GM23248 (cell line): ENCODE results near the gene DNAJA4. TPM values are rescaled to one million over a fixed set of nuclear protein-coding genes. Genes with fewer than 3 reads are reported as not detected.

Source experiments
- DNase-seq: peaks from one replicate; pipeline ENCODE4 v3.0.0-alpha.2; 2015
- H2AFZ ChIP-seq: fragments of 200-600 bp; sonication (generic); 2 replicates; pipeline ENCODE4 v1.6.1; 2016; ENCODE audit warnings: antibody characterized with exemption
- H3F3A ChIP-seq: fragments of 200-600 bp; sonication (generic); 2 replicates; pipeline ENCODE4 v1.6.1; 2016; ENCODE audit warnings: mild to moderate bottlenecking, antibody characterized with exemption, mixed run types; ENCODE audit not compliant: insufficient read depth
- H3K27ac ChIP-seq: fragments of 200-600 bp; sonication (generic); 2 replicates; pipeline ENCODE4 v1.5.1; 2016; ENCODE audit warnings: mild to moderate bottlenecking
- H3K27me3 ChIP-seq: fragments of 200-600 bp; sonication (generic); replicated peaks from 2 replicates; pipeline ENCODE4 v1.6.1; 2016; ENCODE audit warnings: mild to moderate bottlenecking; ENCODE audit not compliant: insufficient read depth
- H3K36me3 ChIP-seq: fragments of 200-600 bp; sonication (generic); 2 replicates; pipeline ENCODE4 v1.6.1; 2016; ENCODE audit warnings: low read depth, mild to moderate bottlenecking
- H3K4me1 ChIP-seq: fragments of 200-600 bp; sonication (generic); 2 replicates; pipeline ENCODE4 v1.6.1; 2016; ENCODE audit warnings: mild to moderate bottlenecking; ENCODE audit not compliant: insufficient read depth
- H3K4me2 ChIP-seq: fragments of 200-600 bp; sonication (generic); one replicate; pipeline ENCODE4 v1.6.1; 2016; ENCODE audit warnings: mild to moderate bottlenecking; ENCODE audit not compliant: unreplicated experiment
- H3K4me3 ChIP-seq: fragments of 200-600 bp; sonication (generic); 2 replicates; pipeline ENCODE4 v1.5.1; 2016; ENCODE audit warnings: mild to moderate bottlenecking
- H3K79me2 ChIP-seq: fragments of 200-600 bp; sonication (generic); 2 replicates; pipeline ENCODE4 v1.6.1; 2016; ENCODE audit warnings: mild to moderate bottlenecking; ENCODE audit not compliant: insufficient read depth
- H3K9ac ChIP-seq: fragments of 200-600 bp; sonication (generic); 2 replicates; pipeline ENCODE4 v1.6.1; 2016; ENCODE audit warnings: mild to moderate bottlenecking
- H3K9me2 ChIP-seq: fragments of 200-600 bp; sonication (generic); 2 replicates; pipeline ENCODE4 v1.6.1; 2016; ENCODE audit warnings: mixed run types, mild to moderate bottlenecking, moderate library complexity; ENCODE audit not compliant: insufficient read depth
- H3K9me3 ChIP-seq: fragments of 200-600 bp; sonication (generic); one replicate; pipeline ENCODE4 v1.6.1; 2017; ENCODE audit warnings: low read depth
- H4K20me1 ChIP-seq: fragments of 200-600 bp; sonication (generic); 2 replicates; pipeline ENCODE4 v1.6.0; 2016; ENCODE audit not compliant: insufficient read depth
- EZH2 ChIP-seq: fragments of 200-600 bp; sonication (generic); IDR thresholded peaks from 2 replicates; pipeline ENCODE4 v1.6.1; 2018; ENCODE audit warnings: antibody characterized with exemption, mild to moderate bottlenecking; ENCODE audit not compliant: insufficient read depth, poor library complexity, severe bottlenecking
- EZH2phosphoT487 ChIP-seq: fragments of 200-600 bp; sonication (generic); IDR thresholded peaks from 2 replicates; pipeline ENCODE4 v1.6.1; 2018; ENCODE audit warnings: antibody characterized with exemption, moderate library complexity, mild to moderate bottlenecking, low read depth; ENCODE audit not compliant: insufficient read depth
- WGBS, 2 experiments: methylation state at CpG; one replicate each; pipeline ENCODE4 v1.1.6; 2015 to 2017; ENCODE audit warnings: low lambda C conversion rate in 2 of 2, low coverage in 1 of 2; ENCODE audit errors: missing lambda C conversion rate in 2 of 2; 5-methylcytosine and 5-hydroxymethylcytosine counted together
- in situ Hi-C: fragments of 300-500 bp; cut with MboI; formaldehyde crosslinking; loops from 2 replicates; pipeline ENCODE4 v1.15.0; 2020
- polyA plus RNA-seq: library from polyadenylated mRNA; unstranded; fragments of >200 nt; fragmentation: Nextera tagmentation; extraction: Ambion mirVana; gene quantifications from 2 replicates; pipeline ENCODE4 v1.2.1, GENCODE V29; 2016
- total RNA-seq: library from RNA; depleted of rRNA; stranded (reverse); fragments of >200 nt; shearing (Covaris generic); gene quantifications from 2 replicates; pipeline ENCODE4 v1.2.3, GENCODE V29; 2014

Gene DNAJA4
- total and polyA plus RNA-seq, 2 experiments from 2014 or later = 0.43 to 1.4 TPM

- Histone ChIP-seq H2AFZ (peak overlapping the region; percentile 25; the same call in 1 of the 2 replicates), H3K9me2 (no peaks in the 10 kb centered on the region), H3K9me3 (no peaks in the 10 kb centered on the region), H3K9ac (no peak overlapping the region), H3K27ac (no peak overlapping the region), H3K4me3 (no peak overlapping the region), H3F3A (no peaks in the 10 kb centered on the region), H3K4me1 (0 out of 2 replicates have a peak, but pooled peaks cover 4% of the 10 kb centered on the region), H4K20me1 (no peaks in the 10 kb centered on the region), H3K27me3 (no peaks in the 10 kb centered on the region), H3K79me2 (no peaks in the 10 kb centered on the region), H3K36me3 (no peaks in the 10 kb centered on the region), H3K4me2 (no peak overlapping the region)
- TF ChIP-seq EZH2 = no peak
- no peak for TF ChIP-seq EZH2phosphoT487
- WGBS, 2 experiments = 25 to 29% methylated on average over 4 of the region's 4 CpGs
- DNase-seq = peak; percentile 37
- in situ Hi-C loops = no loop called here
Measured at GRCh38 chr15:78223396-78224022, 40.9 kb upstream of the DNAJA4 start.

- peak; percentile 33 for DNase-seq
- Histone ChIP-seq H3K36me3 (no peaks in the 10 kb centered on the region), H3K4me1 (0 out of 2 replicates have a peak, but pooled peaks cover 4% of the 10 kb centered on the region), H3K27me3 (no peaks in the 10 kb centered on the region), H3K9me3 (no peaks in the 10 kb centered on the region), H3K9me2 (no peaks in the 10 kb centered on the region), H4K20me1 (no peaks in the 10 kb centered on the region), H2AFZ (peak overlapping the region; percentile 25; the same call in 1 of the 2 replicates), H3K4me2 (no peak overlapping the region), H3K79me2 (no peaks in the 10 kb centered on the region), H3K4me3 (no peak overlapping the region), H3K9ac (no peak overlapping the region), H3K27ac (no peak overlapping the region), H3F3A (no peaks in the 10 kb centered on the region)
- TF ChIP-seq EZH2 (no peak), EZH2phosphoT487 (no peak)
- in situ Hi-C loops = no loop called here
- 11 to 23% methylated on average over 2 of the region's 2 CpGs for WGBS, 2 experiments
Measured at GRCh38 chr15:78224023-78224411, 40.3 kb upstream of the DNAJA4 start.

GRCh38 chr15:78225783-78226541 lies 38.4 kb upstream of the DNAJA4 start:
- Histone ChIP-seq H4K20me1 (no peaks in the 10 kb centered on the region), H3K9me3 (no peaks in the 10 kb centered on the region), H3K4me1 (0 out of 2 replicates have a peak, but pooled peaks cover 4% of the 10 kb centered on the region), H3K9me2 (no peaks in the 10 kb centered on the region), H3K27ac (no peak overlapping the region), H3K27me3 (no peaks in the 10 kb centered on the region), H3K4me3 (no peak overlapping the region), H3F3A (no peaks in the 10 kb centered on the region), H3K36me3 (no peaks in the 10 kb centered on the region), H3K9ac (no peak overlapping the region), H2AFZ (no peak overlapping the region), H3K79me2 (no peaks in the 10 kb centered on the region), H3K4me2 (no peak overlapping the region)
- in situ Hi-C loops = no loop called here
- DNase-seq = peak; percentile 40
- TF ChIP-seq EZH2phosphoT487 (no peak), EZH2 (no peak)
- 48 to 53% methylated on average over 3 of the region's 3 CpGs for WGBS, 2 experiments

GRCh38 chr15:78228356-78228996 lies 35.9 kb upstream of the DNAJA4 start:
- no peak for TF ChIP-seq EZH2phosphoT487
- no peak for TF ChIP-seq EZH2
- DNase-seq = no peak
- no peak overlapping the region for H3K9ac ChIP-seq
- H3K27ac ChIP-seq = no peak overlapping the region
- no peak overlapping the region for H3K4me3 ChIP-seq
- 0 out of 2 replicates have a peak, but pooled peaks cover 2% of the 10 kb centered on the region for H3K27me3 ChIP-seq
- no peak overlapping the region for H2AFZ ChIP-seq
- H3K4me1 ChIP-seq = 0 out of 2 replicates have a peak, but pooled peaks cover 4% of the 10 kb centered on the region
- in situ Hi-C loops = no loop called here
- H4K20me1 ChIP-seq = no peaks in the 10 kb centered on the region
- 74 to 82% methylated on average over 8 of the region's 8 CpGs for WGBS, 2 experiments
- no peaks in the 10 kb centered on the region for H3K79me2 ChIP-seq
- H3K9me2 ChIP-seq = no peaks in the 10 kb centered on the region
- no peaks in the 10 kb centered on the region for H3K36me3 ChIP-seq
- no peaks in the 10 kb centered on the region for H3F3A ChIP-seq
- no peaks in the 10 kb centered on the region for H3K9me3 ChIP-seq
- no peak overlapping the region for H3K4me2 ChIP-seq
